Measurements from ENCODE around the gene CLSTN2.

The CLSTN2 gene

GRCh38 chr3:139935016-139935865, at the start of gene CLSTN2:
Gene CLSTN2, plus strand, starts transcription at chr3:139935185.
- DNase-seq (ENCODE audit: low spot score), result no peak

- no peak for DNase-seq (ENCODE audit: low spot score)
Observed at GRCh38 chr3:139887431-139887830, 47.6 kb upstream of the CLSTN2 start.

GRCh38 chr3:139888561-139889140, 46.3 kb upstream of the CLSTN2 start:
- no peak for DNase-seq (ENCODE audit: low spot score)

- no peak for DNase-seq (ENCODE audit: low spot score)
Observed at GRCh38 chr3:139893267-139893962, 41.6 kb upstream of the CLSTN2 start.

GRCh38 chr3:139893963-139894642, 40.9 kb upstream of the CLSTN2 start:
- DNase-seq (ENCODE audit: low spot score), result no peak

GRCh38 chr3:139894643-139894989, 40.4 kb upstream of the CLSTN2 start:
- DNase-seq (ENCODE audit: low spot score), result no peak

- DNase-seq (ENCODE audit: low spot score), result no peak
Observed at GRCh38 chr3:139897759-139898158, 37.2 kb upstream of the CLSTN2 start.

GRCh38 chr3:139906418-139906817, 28.6 kb upstream of the CLSTN2 start:
- no peak for DNase-seq (ENCODE audit: low spot score)

GRCh38 chr3:139909811-139910210, 25.2 kb upstream of the CLSTN2 start:
- DNase-seq (ENCODE audit: low spot score), result no peak

GRCh38 chr3:139916271-139916670, 18.7 kb upstream of the CLSTN2 start:
- DNase-seq (ENCODE audit: low spot score), result no peak

GRCh38 chr3:139917226-139917785, 17.7 kb upstream of the CLSTN2 start:
- DNase-seq (ENCODE audit: low spot score), result no peak

- no peak for DNase-seq (ENCODE audit: low spot score)
Observed at GRCh38 chr3:139928708-139929505, 6.1 kb upstream of the CLSTN2 start.

- DNase-seq (ENCODE audit: low spot score), result no peak
Observed at GRCh38 chr3:139930211-139930610, 4.8 kb upstream of the CLSTN2 start.

GRCh38 chr3:139933766-139934165, 1.2 kb upstream of the CLSTN2 start:
- no peak for DNase-seq (ENCODE audit: low spot score)

- DNase-seq (ENCODE audit: low spot score), result no peak
Observed at GRCh38 chr3:139934613-139935015, 371 bp upstream of the CLSTN2 start.

- no peak for DNase-seq (ENCODE audit: low spot score)
Observed at GRCh38 chr3:139935866-139936817, 1.2 kb downstream of the CLSTN2 start.

GRCh38 chr3:139937674-139938279, 2.8 kb downstream of the CLSTN2 start:
- DNase-seq (ENCODE audit: low spot score), result no peak

GRCh38 chr3:139939681-139940190, 4.8 kb downstream of the CLSTN2 start:
- no peak for DNase-seq (ENCODE audit: low spot score)

GRCh38 chr3:139940622-139941021, 5.6 kb downstream of the CLSTN2 start:
- DNase-seq (ENCODE audit: low spot score), result no peak

- no peak for DNase-seq (ENCODE audit: low spot score)
Observed at GRCh38 chr3:139941580-139941979, 6.6 kb downstream of the CLSTN2 start.

All from CD4-positive, alpha-beta T cell treated with Interleukin-6 at 100 ng/mL for 8 hours (primary cell).